Ovary (tissue), 3 donors: ENCODE data around the gene RGS1.

Experiments
- EP300 ChIP-seq: sonication (generic); formaldehyde crosslinking; IDR thresholded peaks from one replicate; pipeline ENCODE4 v1.6.1; 2017; ENCODE audit warnings: antibody characterized with exemption
- POLR2A ChIP-seq: fragments of 450-650 bp; IDR thresholded peaks from one replicate; pipeline ENCODE4 v1.6.1; 2017; ENCODE audit warnings: antibody characterized with exemption, mild to moderate bottlenecking, moderate library complexity
- TF ChIP-seq, protein P1 (sequence below), 3 donors: fragments of 450-650 bp in 2 of 3; fragments of 200-600 bp in 1 of 3; IDR thresholded peaks; one replicate each; pipeline versions ENCODE4 v1.5.1 to v1.8.0; 2016 to 2022; ENCODE audit warnings: antibody characterized with exemption in 3 of 3, mild to moderate bottlenecking in 1 of 3
- donor health status: DM: no; HTN: no; CAD: no.

DNA sequence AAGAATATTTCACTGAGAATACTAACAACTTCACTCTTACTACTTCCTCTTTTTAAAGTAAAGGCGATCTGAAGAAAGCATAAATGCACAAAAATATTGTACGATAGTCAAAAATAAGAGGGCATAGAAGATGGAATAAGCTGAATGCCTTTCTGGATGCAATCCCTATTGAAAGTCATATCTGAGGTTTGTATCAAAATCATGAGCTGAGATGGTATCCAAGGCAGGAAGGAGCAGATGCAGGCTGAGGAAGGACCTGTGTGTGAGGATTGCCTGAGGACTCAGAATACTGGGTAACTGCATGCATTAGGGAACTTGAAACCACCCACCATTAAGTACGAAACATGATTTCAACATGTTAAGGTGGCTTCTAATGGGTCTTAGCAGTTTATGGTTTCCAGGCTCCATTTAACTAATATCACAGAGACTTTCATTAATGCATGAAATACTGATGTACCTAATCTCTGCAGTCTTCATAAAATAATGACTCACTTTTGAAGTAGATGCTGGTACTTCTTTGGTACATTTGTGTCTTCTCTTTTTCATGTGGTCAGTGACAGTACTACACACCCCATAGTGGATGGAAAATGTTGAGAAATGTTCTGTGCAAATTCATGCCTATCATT, 29.6 kb upstream of the RGS1 start:
- TF ChIP-seq, protein P1, sequence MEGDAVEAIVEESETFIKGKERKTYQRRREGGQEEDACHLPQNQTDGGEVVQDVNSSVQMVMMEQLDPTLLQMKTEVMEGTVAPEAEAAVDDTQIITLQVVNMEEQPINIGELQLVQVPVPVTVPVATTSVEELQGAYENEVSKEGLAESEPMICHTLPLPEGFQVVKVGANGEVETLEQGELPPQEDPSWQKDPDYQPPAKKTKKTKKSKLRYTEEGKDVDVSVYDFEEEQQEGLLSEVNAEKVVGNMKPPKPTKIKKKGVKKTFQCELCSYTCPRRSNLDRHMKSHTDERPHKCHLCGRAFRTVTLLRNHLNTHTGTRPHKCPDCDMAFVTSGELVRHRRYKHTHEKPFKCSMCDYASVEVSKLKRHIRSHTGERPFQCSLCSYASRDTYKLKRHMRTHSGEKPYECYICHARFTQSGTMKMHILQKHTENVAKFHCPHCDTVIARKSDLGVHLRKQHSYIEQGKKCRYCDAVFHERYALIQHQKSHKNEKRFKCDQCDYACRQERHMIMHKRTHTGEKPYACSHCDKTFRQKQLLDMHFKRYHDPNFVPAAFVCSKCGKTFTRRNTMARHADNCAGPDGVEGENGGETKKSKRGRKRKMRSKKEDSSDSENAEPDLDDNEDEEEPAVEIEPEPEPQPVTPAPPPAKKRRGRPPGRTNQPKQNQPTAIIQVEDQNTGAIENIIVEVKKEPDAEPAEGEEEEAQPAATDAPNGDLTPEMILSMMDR (IDR thresholded peaks at IDR 0.05), result no peak
- no peak for TF ChIP-seq POLR2A
- no peak for TF ChIP-seq EP300
